ENCODE measurements around the gene AGFG2. TPM values are rescaled to one million over a fixed set of nuclear protein-coding genes. Genes with fewer than 3 reads are reported as not detected.

Gene AGFG2
- total RNA-seq, 1 experiment from 2014 or later: 45.6 TPM

DNA sequence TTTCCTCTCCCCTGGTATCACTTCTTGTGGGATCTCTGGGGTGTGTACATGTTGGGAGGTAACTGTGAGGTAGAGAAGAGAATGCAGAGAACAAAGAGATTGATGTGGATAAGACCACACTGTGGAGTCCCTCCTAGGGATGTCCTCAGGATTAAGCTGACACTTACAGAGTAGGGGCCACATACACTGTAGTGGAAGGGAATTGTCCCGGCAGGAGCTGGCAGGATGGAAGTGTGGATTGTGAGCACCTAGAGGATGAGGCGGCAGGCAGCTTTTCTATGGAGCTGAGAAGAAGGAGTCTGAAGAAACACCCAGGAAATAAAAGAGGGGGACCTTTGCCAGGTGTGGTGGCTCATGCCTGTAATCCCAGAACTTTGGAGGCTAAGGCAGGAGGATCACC is 13.5 kb downstream of the AGFG2 start:
- Mint-ChIP-seq H3K4me1 (ENCODE audit: low read depth, unreplicated experiment) (peaks cover 14% of the 10 kb centered on the region), H3K4me3 (ENCODE audit: low read depth, unreplicated experiment) (no peak overlapping the region), H3K27me3 (ENCODE audit: unreplicated experiment) (no peaks in the 10 kb centered on the region), H3K27ac (ENCODE audit: unreplicated experiment) (no peak overlapping the region), H3K9me3 (ENCODE audit: low read depth, unreplicated experiment) (no peaks in the 10 kb centered on the region), H3K36me3 (ENCODE audit: insufficient read depth, unreplicated experiment) (peaks cover 48% of the 10 kb centered on the region)
- DNase-seq: no peak
- TF ChIP-seq, protein P1, sequence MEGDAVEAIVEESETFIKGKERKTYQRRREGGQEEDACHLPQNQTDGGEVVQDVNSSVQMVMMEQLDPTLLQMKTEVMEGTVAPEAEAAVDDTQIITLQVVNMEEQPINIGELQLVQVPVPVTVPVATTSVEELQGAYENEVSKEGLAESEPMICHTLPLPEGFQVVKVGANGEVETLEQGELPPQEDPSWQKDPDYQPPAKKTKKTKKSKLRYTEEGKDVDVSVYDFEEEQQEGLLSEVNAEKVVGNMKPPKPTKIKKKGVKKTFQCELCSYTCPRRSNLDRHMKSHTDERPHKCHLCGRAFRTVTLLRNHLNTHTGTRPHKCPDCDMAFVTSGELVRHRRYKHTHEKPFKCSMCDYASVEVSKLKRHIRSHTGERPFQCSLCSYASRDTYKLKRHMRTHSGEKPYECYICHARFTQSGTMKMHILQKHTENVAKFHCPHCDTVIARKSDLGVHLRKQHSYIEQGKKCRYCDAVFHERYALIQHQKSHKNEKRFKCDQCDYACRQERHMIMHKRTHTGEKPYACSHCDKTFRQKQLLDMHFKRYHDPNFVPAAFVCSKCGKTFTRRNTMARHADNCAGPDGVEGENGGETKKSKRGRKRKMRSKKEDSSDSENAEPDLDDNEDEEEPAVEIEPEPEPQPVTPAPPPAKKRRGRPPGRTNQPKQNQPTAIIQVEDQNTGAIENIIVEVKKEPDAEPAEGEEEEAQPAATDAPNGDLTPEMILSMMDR (IDR thresholded peaks at IDR 0.05; ENCODE audit: unreplicated experiment): no peak
- no TSS peak for BruUV-seq (replicated peaks)
- intact Hi-C loops (cut with micrococcal nuclease; ENCODE audit: unreplicated experiment): no loop called here
- CTCF ChIA-PET: no interaction called here

DNA sequence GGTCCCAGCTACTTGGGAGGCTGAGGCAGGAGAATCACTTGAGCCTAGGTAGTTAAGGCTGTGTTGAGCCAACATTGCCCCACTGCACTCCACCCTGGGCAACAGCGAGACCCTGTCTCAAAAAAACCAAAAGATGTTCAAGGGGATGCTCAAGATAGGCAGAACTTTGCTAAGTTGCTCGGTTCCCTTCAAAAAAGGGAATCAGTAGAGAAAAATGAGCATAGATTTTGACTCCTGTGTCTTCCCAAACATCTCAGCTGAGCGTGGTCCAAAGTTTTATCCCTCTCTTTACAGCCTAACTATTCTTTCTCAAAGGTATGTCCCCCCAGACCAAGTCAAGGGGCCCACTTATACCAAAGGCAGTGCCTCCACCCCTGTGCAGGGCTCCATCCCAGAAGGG is 14.0 kb downstream of the AGFG2 start:
- TF ChIP-seq, protein P1 (IDR thresholded peaks at IDR 0.05; ENCODE audit: unreplicated experiment): no peak
- CTCF ChIA-PET: no interaction called here
- H3K4me3 Mint-ChIP-seq (ENCODE audit: low read depth, unreplicated experiment): no peak overlapping the region
- no peaks in the 10 kb centered on the region for H3K27me3 Mint-ChIP-seq (ENCODE audit: unreplicated experiment)
- no TSS peak for BruUV-seq (replicated peaks)
- H3K27ac Mint-ChIP-seq (ENCODE audit: unreplicated experiment): no peak overlapping the region
- intact Hi-C loops (cut with micrococcal nuclease; ENCODE audit: unreplicated experiment): no loop called here
- DNase-seq: no peak
- peaks cover 9% of the 10 kb centered on the region for H3K4me1 Mint-ChIP-seq (ENCODE audit: low read depth, unreplicated experiment)
- H3K36me3 Mint-ChIP-seq (ENCODE audit: insufficient read depth, unreplicated experiment): peaks cover 49% of the 10 kb centered on the region
- H3K9me3 Mint-ChIP-seq (ENCODE audit: low read depth, unreplicated experiment): no peaks in the 10 kb centered on the region

DNA sequence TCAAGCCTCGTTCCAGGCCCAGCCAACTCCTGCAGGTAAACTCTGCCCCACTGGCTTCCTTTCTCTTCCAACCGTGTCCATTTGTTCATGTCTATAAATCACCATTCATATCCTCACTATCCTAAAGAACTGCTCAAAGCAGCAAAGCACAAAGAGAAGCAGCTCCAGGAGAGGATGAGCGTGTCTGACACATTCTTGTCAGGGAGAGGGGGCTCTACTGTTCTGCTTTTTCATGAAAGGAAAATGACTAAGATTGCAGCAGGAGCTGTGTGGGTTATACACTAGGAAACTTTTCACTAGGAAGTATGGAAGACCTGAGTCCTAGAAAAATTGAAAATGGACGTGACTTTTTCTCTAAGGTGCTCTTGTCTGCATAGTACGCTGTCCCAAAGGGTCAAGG is 16.7 kb downstream of the AGFG2 start:
- H3K4me1 Mint-ChIP-seq (ENCODE audit: low read depth, unreplicated experiment): no peaks in the 10 kb centered on the region
- no peak overlapping the region for H3K27ac Mint-ChIP-seq (ENCODE audit: unreplicated experiment)
- CTCF ChIA-PET: interaction anchor here (0.7 kb wide), 1 partner anchor 77 kb away, joined by 3 read pairs; no protein-coding TSS in a partner anchor
- H3K27me3 Mint-ChIP-seq (ENCODE audit: unreplicated experiment): no peaks in the 10 kb centered on the region
- peaks cover 44% of the 10 kb centered on the region for H3K36me3 Mint-ChIP-seq (ENCODE audit: insufficient read depth, unreplicated experiment)
- intact Hi-C loops (cut with micrococcal nuclease; ENCODE audit: unreplicated experiment): no loop called here
- DNase-seq: no peak
- BruUV-seq (replicated peaks): no TSS peak
- no peaks in the 10 kb centered on the region for H3K9me3 Mint-ChIP-seq (ENCODE audit: low read depth, unreplicated experiment)
- TF ChIP-seq, protein P1 (IDR thresholded peaks at IDR 0.05; ENCODE audit: unreplicated experiment): no peak
- no peak overlapping the region for H3K4me3 Mint-ChIP-seq (ENCODE audit: low read depth, unreplicated experiment)

DNA sequence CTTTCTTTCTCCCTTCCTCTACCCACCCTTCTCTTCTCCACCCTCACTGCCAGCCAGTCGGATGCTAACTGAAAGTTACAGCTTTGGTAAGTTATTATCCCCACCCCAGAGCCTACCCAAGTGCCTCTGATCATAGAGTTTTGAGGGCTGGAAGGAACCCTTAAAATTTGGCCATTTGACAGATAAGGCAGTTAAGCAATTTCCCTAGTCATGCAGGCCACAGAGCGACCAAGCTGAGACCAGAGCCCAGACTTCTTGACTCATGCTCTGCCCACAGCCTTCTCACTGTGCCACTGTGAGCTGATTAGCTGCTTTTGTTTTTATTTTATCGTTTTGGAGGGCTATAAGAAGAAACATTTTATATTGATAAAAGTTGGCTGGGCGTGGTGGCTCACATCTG is 17.5 kb downstream of the AGFG2 start:
- H3K4me3 Mint-ChIP-seq (ENCODE audit: low read depth, unreplicated experiment): no peak overlapping the region
- H3K27ac Mint-ChIP-seq (ENCODE audit: unreplicated experiment): no peak overlapping the region
- no peak for DNase-seq
- CTCF ChIA-PET: no interaction called here
- BruUV-seq (replicated peaks): no TSS peak
- intact Hi-C loops (cut with micrococcal nuclease; ENCODE audit: unreplicated experiment): no loop called here
- peaks cover 48% of the 10 kb centered on the region for H3K36me3 Mint-ChIP-seq (ENCODE audit: insufficient read depth, unreplicated experiment)
- TF ChIP-seq, protein P1 (IDR thresholded peaks at IDR 0.05; ENCODE audit: unreplicated experiment): no peak
- H3K9me3 Mint-ChIP-seq (ENCODE audit: low read depth, unreplicated experiment): no peaks in the 10 kb centered on the region
- no peaks in the 10 kb centered on the region for H3K4me1 Mint-ChIP-seq (ENCODE audit: low read depth, unreplicated experiment)
- no peaks in the 10 kb centered on the region for H3K27me3 Mint-ChIP-seq (ENCODE audit: unreplicated experiment)

All from Calu3 (cell line).